HepG2 (cell line): Measurements from ENCODE around the gene ELMOD3. TPM values are rescaled to one million over a fixed set of nuclear protein-coding genes. Genes with fewer than 3 reads are reported as not detected.

Source experiments
- CENPT ChIP-seq: sonication (generic); formaldehyde crosslinking; IDR thresholded peaks from 2 replicates; pipeline ENCODE4 v1.8.0; 2022; ENCODE audit warnings: low read depth, mild to moderate bottlenecking, moderate library complexity, missing genetic modification reagents
- GZF1 ChIP-seq: sonication (generic); formaldehyde crosslinking; IDR thresholded peaks from 2 replicates; pipeline ENCODE4 v1.5.1; 2020; ENCODE audit warnings: mild to moderate bottlenecking, missing genetic modification reagents
- HBP1 ChIP-seq: IDR thresholded peaks from 2 replicates; pipeline ENCODE4 v1.6.1; 2016; ENCODE audit warnings: low read depth, control low read depth
- HHEX ChIP-seq: IDR thresholded peaks from 2 replicates; pipeline ENCODE4 v1.6.1; 2016; ENCODE audit warnings: control low read depth
- MXD4 ChIP-seq: IDR thresholded peaks from 2 replicates; pipeline ENCODE4 v1.6.1; 2016; ENCODE audit warnings: mild to moderate bottlenecking, missing biosample characterization, missing genetic modification reagents
- NBN ChIP-seq: fragments of 450-650 bp; conservative IDR thresholded peaks from 2 replicates; pipeline ENCODE4 v1.6.1; 2017
- NFKBIZ ChIP-seq: IDR thresholded peaks from 2 replicates; pipeline ENCODE4 v1.6.1; 2018; ENCODE audit warnings: missing genetic modification reagents, missing compliant biosample characterization
- NONO ChIP-seq, 2 experiments: fragments of 450-650 bp in 1 of 2; sonication (generic) in 1 of 2; formaldehyde crosslinking in 1 of 2; IDR thresholded peaks in 1 of 2; conservative IDR thresholded peaks in 1 of 2; 2 replicates each; pipeline versions ENCODE4 v1.6.1 to v1.8.0; 2017 to 2022; ENCODE audit warnings: mild to moderate bottlenecking in 1 of 2, missing genetic modification reagents in 1 of 2, moderate library complexity in 1 of 2
- SRSF1 ChIP-seq: fragments of 200-400 bp; formaldehyde crosslinking; optimal IDR thresholded peaks from 2 replicates; pipeline ENCODE3; 2017; ENCODE audit warnings: mild to moderate bottlenecking, low read depth, low read length, moderate library complexity
- SUZ12 ChIP-seq: fragments of 150-350 bp; IDR thresholded peaks from 2 replicates; pipeline ENCODE4 v1.6.1; 2014; ENCODE audit warnings: low read depth, low read length
- TCF12 ChIP-seq, 2 experiments: fragments of 450-650 bp in 1 of 2; sonication (generic) in 1 of 2; formaldehyde crosslinking in 1 of 2; IDR thresholded peaks; 2 replicates each; pipeline versions ENCODE4 v1.6.1 to v1.8.0; 2017 to 2022; ENCODE audit warnings: antibody characterized with exemption in 1 of 2, mild to moderate bottlenecking in 1 of 2, missing genetic modification reagents in 1 of 2, moderate library complexity in 1 of 2
- TGIF2 ChIP-seq: IDR thresholded peaks from 2 replicates; pipeline ENCODE4 v1.6.1; 2016; ENCODE audit warnings: control low read depth, missing compliant biosample characterization
- ZBTB10 ChIP-seq: sonication (generic); formaldehyde crosslinking; IDR thresholded peaks from 2 replicates; pipeline ENCODE4 v1.4.0; 2020; ENCODE audit warnings: missing genetic modification reagents, borderline replicate concordance
- ZBTB33 ChIP-seq: sonication (generic); formaldehyde crosslinking; IDR thresholded peaks from 2 replicates; pipeline ENCODE4 v1.4.0; 2020; ENCODE audit warnings: missing genetic modification reagents
- ZEB1 ChIP-seq: IDR thresholded peaks from 2 replicates; pipeline ENCODE4 v1.6.1; 2012; ENCODE audit warnings: mild to moderate bottlenecking, low read depth, inconsistent platforms; ENCODE audit not compliant: insufficient replicate concordance
- ZFP82 ChIP-seq: sonication (generic); formaldehyde crosslinking; IDR thresholded peaks from 2 replicates; pipeline ENCODE4 v1.5.1; 2020; ENCODE audit warnings: mild to moderate bottlenecking, missing genetic modification reagents, borderline replicate concordance
- ZNF205 ChIP-seq: IDR thresholded peaks from 2 replicates; pipeline ENCODE4 v1.6.1; 2018; ENCODE audit warnings: missing biosample characterization, missing genetic modification reagents
- ZNF34 ChIP-seq: sonication (generic); formaldehyde crosslinking; IDR thresholded peaks from 2 replicates; pipeline ENCODE4 v1.4.0; 2020; ENCODE audit warnings: mild to moderate bottlenecking, missing genetic modification reagents, borderline replicate concordance
- ZNF468 ChIP-seq: sonication (generic); formaldehyde crosslinking; IDR thresholded peaks from 2 replicates; pipeline ENCODE4 v1.8.0; 2022; ENCODE audit warnings: mild to moderate bottlenecking, moderate library complexity, missing genetic modification reagents
- ZNF484 ChIP-seq: sonication (generic); formaldehyde crosslinking; IDR thresholded peaks from 2 replicates; pipeline ENCODE4 v1.5.1; 2020; ENCODE audit warnings: mild to moderate bottlenecking, low read depth, missing genetic modification reagents, borderline replicate concordance
- ZNF597 ChIP-seq: sonication (generic); formaldehyde crosslinking; IDR thresholded peaks from 2 replicates; pipeline ENCODE4 v1.5.0; 2020; ENCODE audit warnings: missing genetic modification reagents
- ZNF839 ChIP-seq: sonication (generic); formaldehyde crosslinking; IDR thresholded peaks from 2 replicates; pipeline ENCODE4 v1.4.0; 2020; ENCODE audit warnings: missing genetic modification reagents, mild to moderate bottlenecking, borderline replicate concordance
- ZSCAN29 ChIP-seq: sonication (generic); formaldehyde crosslinking; conservative IDR thresholded peaks from 2 replicates; pipeline ENCODE4 v1.4.0; 2020; ENCODE audit warnings: mild to moderate bottlenecking, missing genetic modification reagents
- polyA plus RNA-seq, 8 experiments: library from polyadenylated mRNA; depleted of rRNA in 3 of 8; stranded (reverse) in 7 of 8; unstranded in 1 of 8; fragments of >200 nt; fragmentation: Illumina TruSeq in 4 of 8; extraction: Trizol in 4 of 8; gene quantifications; 2 replicates each; pipeline versions ENCODE4 v1.2.1 to v1.2.3, GENCODE V29; 2011 to 2016; ENCODE audit warnings: low read depth in 4 of 8, missing spikeins in 1 of 8, mixed read lengths in 1 of 8; ENCODE audit not compliant: insufficient read depth in 1 of 8
- total RNA-seq, 5 experiments: library from RNA; depleted of rRNA; stranded (reverse); fragments of >200 nt; fragmentation: Illumina TruSeq; extraction: Trizol; gene quantifications; 2 replicates each; pipeline ENCODE4 v1.2.3, GENCODE V29; 2016; ENCODE audit warnings: low read depth in 1 of 5

Gene ELMOD3
- total and polyA plus RNA-seq, 2 of the 13 experiments (the other 11 are each of a cell fraction or from before 2014, with no cell fraction given), result 13.3 to 19.5 TPM

- TF ChIP-seq ZBTB33 (CRISPR knock-in tag) (no peak), SRSF1 (no peak), ZNF205 (CRISPR knock-in tag) (0 out of 2 replicates have a peak, but pooled peaks have one; percentile 58), NONO (IDR thresholded peaks at IDR 0.05) (no peak), NONO (CRISPR knock-in tag; conservative IDR thresholded peaks at IDR 0.05) (no peak), SUZ12 (no peak), HHEX (CRISPR knock-in tag) (no peak), ZNF34 (CRISPR knock-in tag) (no peak), ZNF484 (no peak), NBN (no peak), ZFP82 (CRISPR knock-in tag) (no peak), ZNF839 (CRISPR knock-in tag) (no peak), ZSCAN29 (no peak), ZNF597 (no peak), CENPT (CRISPR knock-in tag) (no peak), ZNF468 (no peak), HBP1 (CRISPR knock-in tag) (no peak), TGIF2 (CRISPR knock-in tag) (no peak), GZF1 (CRISPR knock-in tag) (no peak), ZBTB10 (CRISPR knock-in tag) (no peak), NFKBIZ (CRISPR knock-in tag) (no peak), TCF12 (IDR thresholded peaks at IDR 0.05) (no peak), TCF12 (CRISPR knock-in tag; IDR thresholded peaks at IDR 0.05) (no peak), ZEB1 (no peak), MXD4 (CRISPR knock-in tag) (no peak)
Observed at GRCh38 chr2:85390941-85391669, 36.5 kb downstream of the ELMOD3 start (continued).
